Measurements from ENCODE around the gene XYLT1. TPM values are rescaled to one million over a fixed set of nuclear protein-coding genes. Genes with fewer than 3 reads are reported as not detected.
A peak's percentile ranks its signal among the peaks of the same experiment; 100 is the strongest.

Gene XYLT1
- total RNA-seq, 1 experiment from 2014 or later = under 0.01 TPM

DNA sequence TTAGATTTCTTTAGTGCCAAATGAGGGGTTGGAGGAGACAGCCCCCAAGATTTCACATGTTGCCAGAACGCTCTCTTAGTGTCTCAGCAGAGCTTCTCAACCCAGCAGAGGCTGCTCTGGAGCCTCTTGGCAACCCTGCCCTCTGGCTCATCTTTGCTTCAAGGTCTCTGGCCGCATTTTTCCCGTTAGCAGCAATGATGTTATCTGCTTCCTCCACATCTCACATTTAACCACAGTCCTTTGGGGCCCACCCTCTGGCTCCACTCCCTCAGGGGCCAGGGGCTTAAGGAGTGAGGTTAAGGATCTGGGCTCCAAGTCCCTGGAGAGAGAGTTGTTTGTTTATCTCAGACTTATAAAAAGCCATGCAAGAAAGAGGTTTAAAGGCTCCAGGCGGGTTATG is 3.3 kb upstream of the XYLT1 start:
- DNase-seq = peak in 1 of 2 experiments; percentile 6
- H3K27me3 ChIP-seq = 0 out of 2 replicates have a peak, but pooled peaks cover 2% of the 10 kb centered on the region

GRCh38 chr16:17471719-17472461 is 1.1 kb upstream of the XYLT1 start:
- no peak overlapping the region for H3K27ac ChIP-seq
- no peaks in the 10 kb centered on the region for H3K9me3 ChIP-seq (replicated peaks)
- no peak overlapping the region for H3K4me3 ChIP-seq
- no peak for DNase-seq
- 0 out of 2 replicates have a peak, but pooled peaks cover 2% of the 10 kb centered on the region for H3K27me3 ChIP-seq
- no peaks in the 10 kb centered on the region for H3K36me3 ChIP-seq
- H3K4me1 ChIP-seq = no peaks in the 10 kb centered on the region

More for the DNA sequence above, 3.3 kb upstream of the XYLT1 start:
- H3K36me3 ChIP-seq = no peaks in the 10 kb centered on the region
- no peaks in the 10 kb centered on the region for H3K4me1 ChIP-seq
- no peak overlapping the region for H3K4me3 ChIP-seq
- H3K9me3 ChIP-seq (replicated peaks) = no peaks in the 10 kb centered on the region
- no peak overlapping the region for H3K27ac ChIP-seq

- no peaks in the 10 kb centered on the region for H3K4me1 ChIP-seq
- H3K4me3 ChIP-seq = no peak overlapping the region
- no peak overlapping the region for H3K27ac ChIP-seq
- H3K36me3 ChIP-seq = no peaks in the 10 kb centered on the region
- no peaks in the 10 kb centered on the region for H3K9me3 ChIP-seq (replicated peaks)
- DNase-seq = no peak
- H3K27me3 ChIP-seq = 0 out of 2 replicates have a peak, but pooled peaks cover 2% of the 10 kb centered on the region
Observed at GRCh38 chr16:17470182-17470907, 415 bp downstream of the XYLT1 start.

- no peak for DNase-seq
- no peak overlapping the region for H3K4me3 ChIP-seq
- 0 out of 2 replicates have a peak, but pooled peaks cover 2% of the 10 kb centered on the region for H3K27me3 ChIP-seq
- no peak overlapping the region for H3K27ac ChIP-seq
- no peaks in the 10 kb centered on the region for H3K9me3 ChIP-seq (replicated peaks)
- no peaks in the 10 kb centered on the region for H3K4me1 ChIP-seq
- no peaks in the 10 kb centered on the region for H3K36me3 ChIP-seq
Observed at GRCh38 chr16:17469741-17470181, 999 bp downstream of the XYLT1 start.

GRCh38 chr16:17469011-17469740 is 1.6 kb downstream of the XYLT1 start:
- no peak overlapping the region for H3K4me3 ChIP-seq
- no peaks in the 10 kb centered on the region for H3K36me3 ChIP-seq
- no peaks in the 10 kb centered on the region for H3K4me1 ChIP-seq
- no peak for DNase-seq
- H3K9me3 ChIP-seq (replicated peaks) = no peaks in the 10 kb centered on the region
- H3K27me3 ChIP-seq = 0 out of 2 replicates have a peak, but pooled peaks cover 2% of the 10 kb centered on the region
- no peak overlapping the region for H3K27ac ChIP-seq

- H3K4me1 ChIP-seq = no peaks in the 10 kb centered on the region
- H3K9me3 ChIP-seq (replicated peaks) = no peaks in the 10 kb centered on the region
- no peak for DNase-seq
- H3K27me3 ChIP-seq = no peaks in the 10 kb centered on the region
- H3K4me3 ChIP-seq = no peak overlapping the region
- H3K36me3 ChIP-seq = no peaks in the 10 kb centered on the region
- H3K27ac ChIP-seq = no peak overlapping the region
Observed at GRCh38 chr16:17468611-17469010, 2.1 kb downstream of the XYLT1 start.

DNA sequence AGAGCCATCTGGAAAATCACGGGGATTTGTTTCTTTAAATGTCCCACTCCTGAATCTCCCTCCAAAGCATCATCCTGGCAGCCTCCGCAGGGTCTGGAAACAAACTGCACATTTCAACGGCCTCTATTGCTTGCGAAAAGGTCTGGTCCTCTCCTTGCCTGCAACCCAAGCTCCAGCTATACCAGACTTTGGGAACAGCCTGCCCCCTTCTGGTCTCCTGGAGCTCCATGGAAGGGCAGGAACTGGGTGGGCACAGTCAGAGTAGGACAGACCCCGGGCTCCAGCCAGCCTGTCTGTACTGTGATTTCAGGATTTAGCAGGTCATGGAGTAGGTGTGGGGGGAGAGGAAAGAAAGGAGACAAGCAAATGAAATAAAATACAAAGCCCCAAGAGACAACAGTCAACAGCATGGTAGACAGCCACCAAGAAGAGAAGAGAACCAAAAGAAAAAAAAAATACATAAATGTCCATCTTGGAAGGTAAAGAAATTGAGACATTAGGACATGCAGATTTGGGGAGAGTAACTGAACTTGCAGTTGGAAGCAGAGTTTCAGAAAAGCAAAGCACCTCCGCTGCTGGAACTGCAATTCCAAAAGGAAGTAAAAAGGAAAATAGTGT is 2.7 kb downstream of the XYLT1 start:
- no peaks in the 10 kb centered on the region for H3K36me3 ChIP-seq
- peak in 1 of 2 experiments; percentile 21 for DNase-seq
- H3K27me3 ChIP-seq = no peaks in the 10 kb centered on the region
- no peak overlapping the region for H3K4me3 ChIP-seq
- H3K4me1 ChIP-seq = no peaks in the 10 kb centered on the region
- H3K9me3 ChIP-seq (replicated peaks) = no peaks in the 10 kb centered on the region
- no peak overlapping the region for H3K27ac ChIP-seq

DNA sequence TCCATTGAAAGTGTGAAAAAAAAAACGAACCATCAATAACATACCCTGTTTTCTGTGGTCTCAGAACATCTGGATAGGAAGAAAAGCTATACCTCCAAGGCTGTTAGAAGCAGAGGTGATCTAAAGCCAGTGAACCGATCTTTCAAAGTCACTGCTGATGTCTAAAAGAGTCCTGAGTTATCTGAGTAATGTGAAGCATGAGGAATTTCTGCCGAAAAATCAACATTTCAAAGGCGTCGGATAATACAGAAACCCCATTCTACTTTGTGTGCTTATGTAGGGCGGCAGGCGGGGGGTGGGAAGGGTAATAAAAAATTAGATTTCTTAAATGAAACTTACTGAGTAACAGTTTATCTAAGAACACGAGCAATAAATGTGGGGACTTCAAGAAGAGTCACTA is 3.9 kb downstream of the XYLT1 start:
- H3K9me3 ChIP-seq (replicated peaks) = no peaks in the 10 kb centered on the region
- DNase-seq = no peak
- no peaks in the 10 kb centered on the region for H3K27me3 ChIP-seq
- H3K4me1 ChIP-seq = no peaks in the 10 kb centered on the region
- H3K4me3 ChIP-seq = no peak overlapping the region
- H3K27ac ChIP-seq = no peak overlapping the region
- no peaks in the 10 kb centered on the region for H3K36me3 ChIP-seq

DNA sequence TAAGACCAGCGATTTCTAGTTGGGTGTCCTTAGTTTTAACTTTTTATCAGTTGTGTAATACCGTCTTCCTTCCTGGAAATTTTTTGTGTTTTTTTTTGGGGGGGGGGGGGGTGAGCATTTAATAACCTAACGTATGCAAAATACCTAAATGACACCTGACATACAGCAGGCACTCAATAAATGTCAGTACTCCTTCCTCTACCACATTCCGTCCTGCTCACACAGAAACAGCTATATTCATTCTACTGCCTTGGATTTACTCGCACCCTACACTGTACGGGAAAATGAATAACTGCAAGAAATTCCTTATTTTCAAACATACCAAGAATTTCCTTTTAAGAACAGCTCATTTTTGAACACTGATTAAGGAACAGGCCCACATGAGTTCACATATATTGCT is 5.3 kb downstream of the XYLT1 start:
- no peaks in the 10 kb centered on the region for H3K27me3 ChIP-seq
- H3K9me3 ChIP-seq (replicated peaks) = no peaks in the 10 kb centered on the region
- H3K4me1 ChIP-seq = no peaks in the 10 kb centered on the region
- H3K4me3 ChIP-seq = no peak overlapping the region
- H3K27ac ChIP-seq = no peak overlapping the region
- DNase-seq = no peak
- no peaks in the 10 kb centered on the region for H3K36me3 ChIP-seq

DNA sequence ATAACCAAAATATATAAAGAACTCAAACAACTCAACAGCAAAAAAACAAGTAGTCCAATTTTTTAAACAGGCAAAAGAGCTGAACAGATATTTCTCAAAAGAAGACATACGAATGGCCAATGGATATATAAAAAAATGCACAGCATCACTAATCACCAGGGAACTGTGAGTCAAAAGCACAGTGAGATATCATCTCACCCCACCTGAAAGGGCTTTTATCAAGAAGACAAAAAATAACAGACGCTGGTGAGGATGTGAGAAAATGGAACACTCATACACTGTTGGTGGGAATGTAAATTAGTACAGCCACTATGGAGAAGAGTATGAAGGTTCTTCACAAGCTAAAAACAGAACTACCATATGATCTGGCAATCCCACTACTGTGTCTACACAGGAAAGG is 7.4 kb downstream of the XYLT1 start:
- Histone ChIP-seq H3K4me3 (no peak overlapping the region), H3K4me1 (no peaks in the 10 kb centered on the region), H3K36me3 (no peaks in the 10 kb centered on the region), H3K27ac (no peak overlapping the region), H3K9me3 (replicated peaks) (no peaks in the 10 kb centered on the region), H3K27me3 (no peaks in the 10 kb centered on the region)
- DNase-seq = no peak

DNA sequence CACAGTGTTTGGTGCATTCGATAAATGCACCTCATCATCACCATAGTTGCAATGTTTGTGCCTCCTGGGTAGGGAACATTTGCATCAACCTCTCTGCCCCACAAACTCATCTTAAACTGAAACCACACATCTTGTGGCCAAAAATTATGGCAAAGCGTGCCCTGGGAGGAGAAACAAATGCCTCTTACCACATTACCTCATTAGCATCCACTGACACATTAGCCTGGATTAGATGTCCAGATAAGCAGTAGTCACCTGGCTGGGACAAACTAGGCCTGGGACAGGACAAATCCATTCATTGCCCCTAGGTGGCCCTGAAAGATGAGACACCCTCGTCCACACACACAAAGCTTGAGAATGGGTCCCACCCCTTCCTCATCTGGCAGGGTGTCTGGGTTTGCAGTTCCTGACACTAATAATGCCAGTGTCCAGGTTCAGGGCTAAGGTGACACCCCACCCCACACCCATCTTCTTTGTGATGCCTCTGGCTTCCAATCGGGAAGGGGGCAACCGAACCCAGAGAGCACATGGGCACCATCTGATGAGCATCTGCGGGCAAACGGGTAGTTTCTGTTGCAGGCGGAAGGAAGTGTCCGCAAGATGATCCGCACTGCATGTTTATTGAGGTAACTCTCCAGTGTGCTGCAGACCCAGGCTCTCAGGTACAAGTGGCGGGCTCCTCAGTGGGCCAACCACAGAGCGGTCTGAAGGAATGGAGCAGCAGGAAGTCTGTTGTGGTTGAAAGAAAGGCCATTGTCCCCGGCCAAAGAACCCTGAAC is 8.6 kb downstream of the XYLT1 start:
- Histone ChIP-seq H3K27me3 (no peaks in the 10 kb centered on the region), H3K36me3 (no peaks in the 10 kb centered on the region), H3K4me3 (no peak overlapping the region), H3K9me3 (replicated peaks) (no peaks in the 10 kb centered on the region), H3K4me1 (no peaks in the 10 kb centered on the region), H3K27ac (no peak overlapping the region)
- DNase-seq = no peak

DNA sequence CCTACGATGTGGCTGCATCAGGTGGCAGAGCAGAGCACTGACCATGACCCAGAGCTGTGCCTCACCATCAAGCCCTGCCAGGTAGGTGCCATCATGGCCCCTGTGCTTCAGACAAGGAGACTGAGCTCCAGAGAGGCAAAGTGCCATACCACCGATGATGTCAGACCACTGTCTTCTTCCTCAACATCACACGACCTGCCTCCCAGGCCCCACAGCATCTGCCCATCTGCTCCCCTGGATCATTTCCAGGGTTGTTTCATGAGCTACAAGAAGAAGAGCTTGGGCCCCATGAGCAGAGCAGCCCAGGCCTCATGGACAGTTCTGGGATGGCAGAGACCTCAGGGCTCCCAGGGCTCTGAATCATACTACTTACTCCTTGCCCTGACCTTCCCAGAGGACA is 9.9 kb downstream of the XYLT1 start:
- no peak for DNase-seq
- H3K27ac ChIP-seq = no peak overlapping the region
- H3K4me1 ChIP-seq = no peaks in the 10 kb centered on the region
- no peaks in the 10 kb centered on the region for H3K27me3 ChIP-seq
- no peaks in the 10 kb centered on the region for H3K36me3 ChIP-seq
- H3K4me3 ChIP-seq = no peak overlapping the region
- H3K9me3 ChIP-seq (replicated peaks) = no peaks in the 10 kb centered on the region

- no peaks in the 10 kb centered on the region for H3K36me3 ChIP-seq
- DNase-seq = no peak
Observed at GRCh38 chr16:17459903-17460521, 10.7 kb downstream of the XYLT1 start.

DNA sequence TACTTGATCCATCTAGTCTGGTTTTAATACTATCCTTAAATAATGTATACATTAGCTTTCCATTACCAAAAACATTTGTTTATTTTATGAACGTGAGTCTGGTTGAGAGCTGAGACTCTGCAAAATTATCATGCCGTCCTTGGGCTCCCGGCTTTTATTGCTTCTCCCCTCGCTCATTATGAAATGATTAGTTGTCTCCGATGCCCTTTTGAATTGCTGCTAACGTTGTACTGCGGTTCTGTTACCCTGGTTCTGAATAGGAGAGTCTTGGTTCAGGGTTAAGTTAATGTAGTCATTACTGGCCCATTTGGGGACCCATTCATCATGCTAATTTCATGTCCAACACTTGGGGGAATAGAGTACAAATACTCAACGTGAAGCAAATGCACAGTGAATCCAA is 12.8 kb downstream of the XYLT1 start:
- Histone ChIP-seq H3K27me3 (no peaks in the 10 kb centered on the region; the same call in 1 of the 2 replicates), H3K36me3 (no peaks in the 10 kb centered on the region), H3K27ac (no peak overlapping the region), H3K4me1 (no peaks in the 10 kb centered on the region), H3K4me3 (no peak overlapping the region), H3K9me3 (replicated peaks) (no peaks in the 10 kb centered on the region)
- DNase-seq = no peak

More at GRCh38 chr16:17459903-17460521, 10.7 kb downstream of the XYLT1 start:
- Histone ChIP-seq H3K4me3 (no peak overlapping the region), H3K4me1 (no peaks in the 10 kb centered on the region), H3K27ac (no peak overlapping the region), H3K27me3 (no peaks in the 10 kb centered on the region; the same call in 1 of the 2 replicates), H3K9me3 (replicated peaks) (no peaks in the 10 kb centered on the region)
